Mammary epithelial cell (primary cell): ENCODE measurements around the gene DNMBP.

Source experiments
- CTCF ChIP-seq, 2 donors: IDR thresholded peaks in 1 of 2; conservative IDR thresholded peaks in 1 of 2; 2 replicates each; pipeline ENCODE4 v1.5.1; 2011 to 2012; ENCODE audit warnings: inconsistent platforms in 2 of 2, low read length in 2 of 2, mild to moderate bottlenecking in 2 of 2, control low read depth in 1 of 2, low read depth in 1 of 2; ENCODE audit not compliant: insufficient read depth in 1 of 2; ENCODE audit errors: extremely low read depth in 1 of 2
- EZH2 ChIP-seq: IDR thresholded peaks from 2 replicates; pipeline ENCODE4 v1.6.1; 2012; ENCODE audit warnings: low read length, inconsistent platforms, borderline replicate concordance

- TF ChIP-seq CTCF (conservative IDR thresholded peaks at IDR 0.05 in 1 of 2, IDR thresholded peaks at IDR 0.05 in 1 of 2; ENCODE audit: extremely low read depth in 1 of 2, insufficient read depth in 1 of 2, low read depth in 1 of 2, low read length in 2 of 2): no peak
- TF ChIP-seq EZH2: no peak
Observed at GRCh38 chr10:99937630-99938029, 72.1 kb downstream of the DNMBP start.
